NB4 (cell line): Measurements from ENCODE around the gene SLC1A4.

ENCODE experiments used
- MAX ChIP-seq: IDR thresholded peaks from 2 replicates; pipeline ENCODE4 v1.6.1; 2011; ENCODE audit warnings: low read depth, low read length
- MYC ChIP-seq: IDR thresholded peaks from 2 replicates; pipeline ENCODE4 v1.6.1; 2011; ENCODE audit warnings: low read depth, low read length
- POLR2A ChIP-seq: IDR thresholded peaks from 2 replicates; pipeline ENCODE4 v1.6.1; 2011; ENCODE audit warnings: mild to moderate bottlenecking; ENCODE audit not compliant: insufficient read length; ENCODE audit errors: extremely low read depth
- TF ChIP-seq, protein P1 (sequence below): IDR thresholded peaks from one replicate; pipeline ENCODE4 v1.5.1; 2012; ENCODE audit warnings: low read depth, low read length

DNA sequence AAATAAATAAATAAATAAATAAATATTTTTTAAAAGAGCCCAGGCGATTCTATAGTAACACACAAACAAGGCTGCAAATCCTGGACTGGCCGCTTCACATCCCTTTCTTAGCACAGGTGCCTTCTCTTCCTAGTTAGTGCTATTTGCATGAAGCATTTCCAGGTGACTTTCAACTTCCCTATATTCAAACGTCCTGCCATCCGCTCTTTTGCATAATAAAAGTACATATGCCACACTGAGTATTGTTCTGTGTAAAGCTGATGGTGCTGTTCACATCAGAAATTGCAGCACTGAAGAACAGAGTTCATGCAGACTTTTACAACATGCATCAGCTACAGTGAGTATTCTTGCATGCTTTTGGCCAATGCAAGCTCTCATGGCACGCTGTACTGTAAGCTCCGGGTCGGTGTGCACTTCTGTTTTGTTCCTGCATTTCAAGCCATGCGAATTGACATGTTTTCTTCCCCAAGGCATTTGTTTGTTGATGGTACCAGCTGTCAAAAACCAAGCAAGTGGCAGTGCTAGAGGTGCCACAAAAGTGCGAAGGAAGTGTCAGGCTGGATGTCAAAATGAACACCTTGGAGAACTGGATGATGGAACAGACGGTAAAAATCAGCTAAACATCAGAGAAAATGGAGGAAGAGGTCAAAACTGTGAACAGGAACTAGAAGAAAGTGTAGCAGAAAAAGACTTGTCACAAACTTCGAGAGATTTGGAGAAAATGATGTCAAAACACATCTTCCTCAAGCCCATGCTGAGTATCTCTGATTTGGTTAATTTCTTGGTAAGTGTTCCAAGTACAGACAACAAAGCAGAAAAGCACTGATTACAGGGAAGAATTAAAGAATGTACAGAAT is 41.5 kb downstream of the SLC1A4 start:
- TF ChIP-seq, protein P1, sequence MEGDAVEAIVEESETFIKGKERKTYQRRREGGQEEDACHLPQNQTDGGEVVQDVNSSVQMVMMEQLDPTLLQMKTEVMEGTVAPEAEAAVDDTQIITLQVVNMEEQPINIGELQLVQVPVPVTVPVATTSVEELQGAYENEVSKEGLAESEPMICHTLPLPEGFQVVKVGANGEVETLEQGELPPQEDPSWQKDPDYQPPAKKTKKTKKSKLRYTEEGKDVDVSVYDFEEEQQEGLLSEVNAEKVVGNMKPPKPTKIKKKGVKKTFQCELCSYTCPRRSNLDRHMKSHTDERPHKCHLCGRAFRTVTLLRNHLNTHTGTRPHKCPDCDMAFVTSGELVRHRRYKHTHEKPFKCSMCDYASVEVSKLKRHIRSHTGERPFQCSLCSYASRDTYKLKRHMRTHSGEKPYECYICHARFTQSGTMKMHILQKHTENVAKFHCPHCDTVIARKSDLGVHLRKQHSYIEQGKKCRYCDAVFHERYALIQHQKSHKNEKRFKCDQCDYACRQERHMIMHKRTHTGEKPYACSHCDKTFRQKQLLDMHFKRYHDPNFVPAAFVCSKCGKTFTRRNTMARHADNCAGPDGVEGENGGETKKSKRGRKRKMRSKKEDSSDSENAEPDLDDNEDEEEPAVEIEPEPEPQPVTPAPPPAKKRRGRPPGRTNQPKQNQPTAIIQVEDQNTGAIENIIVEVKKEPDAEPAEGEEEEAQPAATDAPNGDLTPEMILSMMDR = no peak
- no peak for TF ChIP-seq MYC
- TF ChIP-seq MAX = no peak
- no peak for TF ChIP-seq POLR2A
